ENCODE results near the gene AZIN2. TPM values are rescaled to one million over a fixed set of nuclear protein-coding genes. Genes with fewer than 3 reads are reported as not detected.

Gene AZIN2
- total and polyA plus RNA-seq, 2 of the 13 experiments (the other 11 are each of a cell fraction or from before 2014, with no cell fraction given), result 1.7 to 3.5 TPM

GRCh38 chr1:33131191-33131590 is 50.2 kb downstream of the AZIN2 start (continued):
- TF ChIP-seq ZNF574 (CRISPR knock-in tag; IDR thresholded peaks at IDR 0.05), result no peak
- TF ChIP-seq ZNF432 (CRISPR knock-in tag; IDR thresholded peaks at IDR 0.05; ENCODE audit: borderline replicate concordance), result no peak

GRCh38 chr1:33132549-33132948 is 51.6 kb downstream of the AZIN2 start:
- H2AFZ ChIP-seq (ENCODE audit: low read length), result no peak overlapping the region
- ChIA-PET POLR2A (interaction anchor here (1.3 kb wide), 1 partner anchor 10 kb away, joined by 3 read pairs; no protein-coding TSS in a partner anchor), CTCF (ENCODE audit: low intra/inter-chr PET ratio, low total read pairs) (no interaction called here)
- H3K4me3 ChIP-seq (replicated peaks in 1 of 3; ENCODE audit: insufficient read depth in 1 of 3, low read depth in 2 of 3, low read length in 3 of 3), result no peak overlapping the region
- ATAC-seq (no peak), DNase-seq (ENCODE audit: low spot score) (no peak), FAIRE-seq (no peak)
- no peaks in the 10 kb centered on the region; a peak in 1 of 5 replicates for H3K36me3 ChIP-seq (replicated peaks in 1 of 2; ENCODE audit: control insufficient read depth in 1 of 2, insufficient read depth in 2 of 2, low read length in 2 of 2)
- no peaks in the 10 kb centered on the region; a peak in 1 of 5 replicates for H3K27me3 ChIP-seq (ENCODE audit: control insufficient read depth in 1 of 2, insufficient read depth in 2 of 2, low read length in 2 of 2)
- in situ Hi-C loops (cut with HindIII; ENCODE audit: extremely low pct_ligation_motif_present, low pct_unique_long_range_greater_than_20kb), result no loop called here
- H3K9ac ChIP-seq (ENCODE audit: insufficient read depth, low read depth, low read length), result no peak overlapping the region
- peaks cover 31% of the 10 kb centered on the region for H3K4me1 ChIP-seq (ENCODE audit: insufficient read depth, low read length)
- no peaks in the 10 kb centered on the region for H3K9me3 ChIP-seq (ENCODE audit: low read length)
- no peaks in the 10 kb centered on the region for H4K20me1 ChIP-seq (ENCODE audit: insufficient read depth, low read length)
- no peak overlapping the region for H3K4me2 ChIP-seq (ENCODE audit: low read depth, low read length)
- 97% methylated on average over 2 of the region's 2 CpGs for WGBS (ENCODE audit: low lambda C conversion rate)
- H3K79me2 ChIP-seq (ENCODE audit: insufficient read depth, low read length), result peaks cover 13% of the 10 kb centered on the region
- no TSS peak for BruUV-seq (replicated peaks)
- intact Hi-C loops (cut with micrococcal nuclease; ENCODE audit: unreplicated experiment), result no loop called here
- no peak overlapping the region for H3K27ac ChIP-seq (ENCODE audit: extremely low read length, insufficient read depth, low read length)
- no peak for TF ChIP-seq IRX3 (CRISPR knock-in tag; IDR thresholded peaks at IDR 0.05; ENCODE audit: borderline replicate concordance, low read depth)
- no peak for TF ChIP-seq ZNF543 (CRISPR knock-in tag; IDR thresholded peaks at IDR 0.05)
- no peak for TF ChIP-seq ZNF234 (CRISPR knock-in tag; conservative IDR thresholded peaks at IDR 0.05)

Measured in HepG2 (cell line).